ENCODE measurements around the gene KIN. TPM values are rescaled to one million over a fixed set of nuclear protein-coding genes. Genes with fewer than 3 reads are reported as not detected.

Gene KIN
- total and polyA plus RNA-seq, 12 donors, result 0.42 to 19.9 (median 11.6) TPM

- DNase-seq, result peak; percentile 77 to 91 (median 88)
- Histone ChIP-seq H3K27me3 (no peaks in the 10 kb centered on the region), H3K4me1 (replicated peaks in 1 of 2) (peaks cover 27 to 64% of the 10 kb centered on the region in 2 donors), H3K27ac (peak overlapping the region; percentile 57 to 85 (median 59)), H3K4me3 (peak overlapping the region in 1 of 4 donors; percentile 17), H3K9me3 (replicated peaks in 1 of 3) (no peaks in the 10 kb centered on the region), H3K36me3 (replicated peaks in 1 of 2) (peaks cover 0 to 52% of the 10 kb centered on the region in 2 donors)
- 25 to 39% (median 37%) methylated on average over 6 of the region's 6 CpGs for WGBS, 4 donors
- intact Hi-C loops (cut with DNase I), result no loop called here
- TF ChIP-seq POLR2A (IDR thresholded peaks at IDR 0.05), result no peak
- TF ChIP-seq CTCF (IDR thresholded peaks at IDR 0.05), result no peak
Measured at GRCh38 chr10:7797582-7797981, 9.8 kb upstream of the KIN start.

DNA sequence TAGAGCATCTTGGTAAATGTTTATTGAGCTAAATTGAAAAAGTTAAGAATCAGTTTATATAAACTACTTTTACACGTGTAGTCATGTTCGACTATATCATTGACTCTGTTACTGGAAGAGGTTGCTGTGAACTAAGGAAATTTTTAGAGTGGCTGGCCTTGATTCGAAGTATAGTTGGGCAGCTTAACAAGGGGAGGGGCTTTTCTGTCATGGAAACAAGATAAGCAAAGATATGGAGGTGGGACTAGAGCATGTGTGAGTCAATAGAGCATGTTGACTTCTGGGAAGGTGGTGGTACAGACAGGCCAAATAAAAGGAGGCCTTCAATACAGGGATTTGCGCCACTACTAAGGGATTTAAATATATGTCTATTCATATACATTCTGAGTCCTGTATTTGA is 7.8 kb upstream of the KIN start:
- Histone ChIP-seq H3K36me3 (replicated peaks in 1 of 2) (peaks cover 0 to 32% of the 10 kb centered on the region in 2 donors), H3K4me1 (replicated peaks in 1 of 2) (peaks cover 32 to 83% of the 10 kb centered on the region in 2 donors), H3K27me3 (no peaks in the 10 kb centered on the region), H3K4me3 (peak overlapping the region in 1 of 4 donors; percentile 4), H3K27ac (peak overlapping the region; percentile 67 to 93 (median 71)), H3K9me3 (replicated peaks in 1 of 3) (no peaks in the 10 kb centered on the region)
- WGBS, 4 donors, result 32 to 43% (median 39%) methylated on average over 4 of the region's 4 CpGs
- DNase-seq, result peak in 6 of 7 donors; percentile 48 to 81 (median 72)
- peak in 1 of 2 donors; percentile 24 for TF ChIP-seq POLR2A (IDR thresholded peaks at IDR 0.05)
- TF ChIP-seq CTCF (IDR thresholded peaks at IDR 0.05), result no peak
- intact Hi-C loops (cut with DNase I), result no loop called here

- H3K4me1 ChIP-seq (replicated peaks in 1 of 2), result peaks cover 44 to 95% of the 10 kb centered on the region in 2 donors
- peaks cover 0 to 20% of the 10 kb centered on the region in 2 donors for H3K36me3 ChIP-seq (replicated peaks in 1 of 2)
- no peak for DNase-seq
- no peak overlapping the region for H3K4me3 ChIP-seq
- no peaks in the 10 kb centered on the region for H3K9me3 ChIP-seq (replicated peaks in 1 of 3)
- intact Hi-C loops (cut with DNase I), result no loop called here
- H3K27ac ChIP-seq, result peak overlapping the region; percentile 67 to 93 (median 71)
- H3K27me3 ChIP-seq, result no peaks in the 10 kb centered on the region
- TF ChIP-seq CTCF (IDR thresholded peaks at IDR 0.05) (no peak), POLR2A (IDR thresholded peaks at IDR 0.05) (peak in 1 of 2 donors; percentile 39)
- 48 to 60% (median 54%) methylated on average over 4 of the region's 4 CpGs for WGBS, 4 donors
Measured at GRCh38 chr10:7794251-7795026, 6.6 kb upstream of the KIN start.

- TF ChIP-seq POLR2A (IDR thresholded peaks at IDR 0.05) (no peak), CTCF (IDR thresholded peaks at IDR 0.05) (no peak)
- 72 to 79% (median 73%) methylated on average over 1 of the region's 1 CpG for WGBS, 4 donors
- Histone ChIP-seq H3K27ac (no peak overlapping the region), H3K36me3 (replicated peaks in 1 of 2) (peaks cover 0 to 8% of the 10 kb centered on the region in 2 donors), H3K27me3 (no peaks in the 10 kb centered on the region), H3K4me3 (no peak overlapping the region), H3K4me1 (replicated peaks in 1 of 2) (peaks cover 43 to 87% of the 10 kb centered on the region in 2 donors), H3K9me3 (replicated peaks in 1 of 3) (no peaks in the 10 kb centered on the region)
- DNase-seq, result no peak
- intact Hi-C loops (cut with DNase I), result no loop called here
Measured at GRCh38 chr10:7792541-7792940, 4.7 kb upstream of the KIN start.

Data from adrenal gland (tissue), 12 donors.